ENCODE measurements around the gene EML3. TPM values are rescaled to one million over a fixed set of nuclear protein-coding genes. Genes with fewer than 3 reads are reported as not detected.

EML3 gene
- polyA plus RNA-seq, 1 donor (not counting 4 experiments of a cell fraction or from before 2014, with no cell fraction given) = 13.6 TPM

DNA sequence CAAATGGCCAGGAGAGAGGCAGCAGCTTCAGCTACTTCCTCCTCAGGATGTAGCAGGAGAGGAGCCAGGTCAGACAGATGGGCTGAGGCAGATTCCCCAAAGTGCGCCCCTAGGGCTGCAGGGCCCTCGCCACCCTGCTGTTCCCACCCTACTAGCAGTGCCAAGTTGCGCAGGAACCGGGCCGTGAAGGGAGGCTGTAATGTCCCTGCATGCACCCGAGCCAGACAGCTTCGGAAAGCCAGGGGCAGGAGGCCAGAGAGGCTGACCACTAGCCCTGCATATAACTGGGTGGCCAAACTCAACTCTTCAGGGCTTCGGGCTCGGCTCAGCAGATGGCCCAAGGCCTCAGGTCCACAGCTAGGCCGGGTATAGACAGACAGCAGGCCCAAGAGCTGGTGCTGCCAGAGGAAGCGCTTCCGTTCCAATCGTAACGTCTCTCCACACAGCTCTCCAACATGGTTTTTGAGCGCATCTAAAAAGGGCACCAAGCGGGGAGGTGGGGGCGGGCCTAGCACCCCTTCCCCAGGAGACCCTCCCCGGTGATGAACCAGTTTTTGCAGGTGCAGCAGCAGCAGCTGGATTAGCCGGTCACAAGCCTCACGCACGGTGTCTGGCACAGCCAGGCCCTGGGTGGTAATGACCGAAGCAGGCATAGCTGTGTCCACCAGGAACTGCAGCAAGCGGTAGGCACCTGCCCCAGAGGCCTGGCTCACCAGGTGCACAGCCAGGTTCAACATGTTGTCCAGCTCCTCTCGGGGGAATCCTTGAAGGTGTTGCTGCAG is 35.8 kb upstream of the EML3 start:
- H3K9ac ChIP-seq (ENCODE audit: control insufficient read depth, extremely low read depth, insufficient read depth, low read length) = no peak overlapping the region
- H3K27ac ChIP-seq (ENCODE audit: control insufficient read depth, insufficient read depth, low read length) = no peak overlapping the region
- no peaks in the 10 kb centered on the region for H3K27me3 ChIP-seq (ENCODE audit: control insufficient read depth, extremely low read depth, insufficient read depth, low read length)
- H3K4me1 ChIP-seq (ENCODE audit: control insufficient read depth, extremely low read depth, insufficient read depth, low read length) = peaks cover 22% of the 10 kb centered on the region
- dilution Hi-C loops (cut with MboI; ENCODE audit: extremely low pct_ligation_motif_present, low sequenced_read_pairs) = no loop called here
- no peak for FAIRE-seq
- H3K4me2 ChIP-seq (ENCODE audit: control insufficient read depth, extremely low read depth, insufficient read depth, low read depth, low read length) = no peak overlapping the region
- DNase-seq (ENCODE audit: low read depth, low spot score) = no peak
- no peaks in the 10 kb centered on the region for H4K20me1 ChIP-seq (ENCODE audit: control insufficient read depth, extremely low read depth, insufficient read depth, low read length)
- peaks cover 58% of the 10 kb centered on the region for H3K79me2 ChIP-seq (ENCODE audit: control insufficient read depth, insufficient read depth, low read length)
- H3K36me3 ChIP-seq (ENCODE audit: control insufficient read depth in 2 of 2, extremely low read depth in 1 of 2, insufficient read depth in 2 of 2, low read length in 2 of 2) = peaks cover 16 to 21% of the 10 kb centered on the region in 2 experiments
- H3K9me1 ChIP-seq (ENCODE audit: control insufficient read depth, extremely low read depth, insufficient read depth, low read length) = no peaks in the 10 kb centered on the region
- H2AFZ ChIP-seq (ENCODE audit: control insufficient read depth, low read length) = no peak overlapping the region
- no peaks in the 10 kb centered on the region for H3K9me3 ChIP-seq (ENCODE audit: control insufficient read depth, low read depth, low read length)
- TF ChIP-seq EZH2 (IDR thresholded peaks at IDR 0.05; ENCODE audit: low read length) = no peak
- TF ChIP-seq, protein P1, sequence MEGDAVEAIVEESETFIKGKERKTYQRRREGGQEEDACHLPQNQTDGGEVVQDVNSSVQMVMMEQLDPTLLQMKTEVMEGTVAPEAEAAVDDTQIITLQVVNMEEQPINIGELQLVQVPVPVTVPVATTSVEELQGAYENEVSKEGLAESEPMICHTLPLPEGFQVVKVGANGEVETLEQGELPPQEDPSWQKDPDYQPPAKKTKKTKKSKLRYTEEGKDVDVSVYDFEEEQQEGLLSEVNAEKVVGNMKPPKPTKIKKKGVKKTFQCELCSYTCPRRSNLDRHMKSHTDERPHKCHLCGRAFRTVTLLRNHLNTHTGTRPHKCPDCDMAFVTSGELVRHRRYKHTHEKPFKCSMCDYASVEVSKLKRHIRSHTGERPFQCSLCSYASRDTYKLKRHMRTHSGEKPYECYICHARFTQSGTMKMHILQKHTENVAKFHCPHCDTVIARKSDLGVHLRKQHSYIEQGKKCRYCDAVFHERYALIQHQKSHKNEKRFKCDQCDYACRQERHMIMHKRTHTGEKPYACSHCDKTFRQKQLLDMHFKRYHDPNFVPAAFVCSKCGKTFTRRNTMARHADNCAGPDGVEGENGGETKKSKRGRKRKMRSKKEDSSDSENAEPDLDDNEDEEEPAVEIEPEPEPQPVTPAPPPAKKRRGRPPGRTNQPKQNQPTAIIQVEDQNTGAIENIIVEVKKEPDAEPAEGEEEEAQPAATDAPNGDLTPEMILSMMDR (optimal IDR thresholded peaks at IDR 0.05 in 1 of 3, IDR thresholded peaks at IDR 0.05 in 1 of 3, conservative IDR thresholded peaks at IDR 0.05 in 1 of 3; ENCODE audit: extremely low read depth in 1 of 3, insufficient read depth in 2 of 3, low read length in 3 of 3) = no peak
- no peak overlapping the region for H3K4me3 ChIP-seq (ENCODE audit: control insufficient read depth in 2 of 3, extremely low read depth in 1 of 3, insufficient read depth in 2 of 3, low read depth in 1 of 3, low read length in 3 of 3)

DNA sequence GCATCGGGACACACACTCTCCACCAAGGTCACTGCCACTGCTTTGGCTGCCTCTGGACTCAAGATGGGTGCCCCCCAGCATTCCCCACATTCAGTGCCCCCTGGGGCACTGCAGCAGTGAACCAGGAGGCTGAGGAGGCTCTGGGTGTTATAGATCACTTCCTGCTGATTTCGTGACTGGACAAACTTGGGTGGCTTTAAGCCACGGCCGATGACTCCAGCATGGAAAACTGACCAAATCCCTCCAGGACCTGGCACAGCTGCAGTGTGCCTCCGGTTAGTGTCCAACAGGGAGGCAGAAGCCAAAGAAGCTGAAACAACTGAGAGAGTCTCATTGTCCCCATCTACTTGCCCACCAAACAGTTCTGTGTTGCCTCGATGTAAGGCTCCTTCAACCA is 35.0 kb upstream of the EML3 start:
- Histone ChIP-seq H3K9me3 (ENCODE audit: control insufficient read depth, low read depth, low read length) (no peaks in the 10 kb centered on the region), H2AFZ (ENCODE audit: control insufficient read depth, low read length) (no peak overlapping the region), H3K27me3 (ENCODE audit: control insufficient read depth, extremely low read depth, insufficient read depth, low read length) (no peaks in the 10 kb centered on the region), H3K4me3 (ENCODE audit: control insufficient read depth in 2 of 3, extremely low read depth in 1 of 3, insufficient read depth in 2 of 3, low read depth in 1 of 3, low read length in 3 of 3) (no peak overlapping the region), H3K9ac (ENCODE audit: control insufficient read depth, extremely low read depth, insufficient read depth, low read length) (no peak overlapping the region), H3K4me1 (ENCODE audit: control insufficient read depth, extremely low read depth, insufficient read depth, low read length) (peaks cover 22% of the 10 kb centered on the region), H3K9me1 (ENCODE audit: control insufficient read depth, extremely low read depth, insufficient read depth, low read length) (no peaks in the 10 kb centered on the region), H3K27ac (ENCODE audit: control insufficient read depth, insufficient read depth, low read length) (no peak overlapping the region), H4K20me1 (ENCODE audit: control insufficient read depth, extremely low read depth, insufficient read depth, low read length) (no peaks in the 10 kb centered on the region), H3K79me2 (ENCODE audit: control insufficient read depth, insufficient read depth, low read length) (peaks cover 57% of the 10 kb centered on the region), H3K4me2 (ENCODE audit: control insufficient read depth, extremely low read depth, insufficient read depth, low read depth, low read length) (no peak overlapping the region), H3K36me3 (ENCODE audit: control insufficient read depth in 2 of 2, extremely low read depth in 1 of 2, insufficient read depth in 2 of 2, low read length in 2 of 2) (peaks cover 16 to 21% of the 10 kb centered on the region in 2 experiments)
- dilution Hi-C loops (cut with MboI; ENCODE audit: extremely low pct_ligation_motif_present, low sequenced_read_pairs) = no loop called here
- no peak for DNase-seq (ENCODE audit: low read depth, low spot score)
- TF ChIP-seq, protein P1 (optimal IDR thresholded peaks at IDR 0.05 in 1 of 3, IDR thresholded peaks at IDR 0.05 in 1 of 3, conservative IDR thresholded peaks at IDR 0.05 in 1 of 3; ENCODE audit: extremely low read depth in 1 of 3, insufficient read depth in 2 of 3, low read length in 3 of 3) = no peak
- TF ChIP-seq EZH2 (IDR thresholded peaks at IDR 0.05; ENCODE audit: low read length) = no peak
- FAIRE-seq = no peak

All from keratinocyte (primary cell).